ENCODE data around the gene RNASEH1.

GRCh38 chr2:3518496-3519254, 39.5 kb downstream of the RNASEH1 start:
- TF ChIP-seq ZZZ3 (IDR thresholded peaks at IDR 0.05; ENCODE audit: control insufficient read depth, insufficient read length, low read depth) (no peak), TBL1XR1 (IDR thresholded peaks at IDR 0.05; ENCODE audit: low read depth, low read length) (no peak), YY1 (IDR thresholded peaks at IDR 0.05; ENCODE audit: low read depth, low read length) (no peak), CTCF (IDR thresholded peaks at IDR 0.05 in 2 of 3, conservative IDR thresholded peaks at IDR 0.05 in 1 of 3; ENCODE audit: control insufficient read depth in 2 of 3, extremely low read depth in 1 of 3, insufficient read depth in 1 of 3, low read depth in 3 of 3, low read length in 3 of 3) (no peak), SP1 (IDR thresholded peaks at IDR 0.05; ENCODE audit: low read depth, low read length) (no peak), EP300 (IDR thresholded peaks at IDR 0.05; ENCODE audit: borderline replicate concordance in 1 of 2, control insufficient read depth in 1 of 2, low read depth in 2 of 2, low read length in 2 of 2) (no peak; a peak in 1 of 4 replicates), TCF7 (IDR thresholded peaks at IDR 0.05; ENCODE audit: borderline replicate concordance) (no peak)
- TF ChIP-seq, protein P1, sequence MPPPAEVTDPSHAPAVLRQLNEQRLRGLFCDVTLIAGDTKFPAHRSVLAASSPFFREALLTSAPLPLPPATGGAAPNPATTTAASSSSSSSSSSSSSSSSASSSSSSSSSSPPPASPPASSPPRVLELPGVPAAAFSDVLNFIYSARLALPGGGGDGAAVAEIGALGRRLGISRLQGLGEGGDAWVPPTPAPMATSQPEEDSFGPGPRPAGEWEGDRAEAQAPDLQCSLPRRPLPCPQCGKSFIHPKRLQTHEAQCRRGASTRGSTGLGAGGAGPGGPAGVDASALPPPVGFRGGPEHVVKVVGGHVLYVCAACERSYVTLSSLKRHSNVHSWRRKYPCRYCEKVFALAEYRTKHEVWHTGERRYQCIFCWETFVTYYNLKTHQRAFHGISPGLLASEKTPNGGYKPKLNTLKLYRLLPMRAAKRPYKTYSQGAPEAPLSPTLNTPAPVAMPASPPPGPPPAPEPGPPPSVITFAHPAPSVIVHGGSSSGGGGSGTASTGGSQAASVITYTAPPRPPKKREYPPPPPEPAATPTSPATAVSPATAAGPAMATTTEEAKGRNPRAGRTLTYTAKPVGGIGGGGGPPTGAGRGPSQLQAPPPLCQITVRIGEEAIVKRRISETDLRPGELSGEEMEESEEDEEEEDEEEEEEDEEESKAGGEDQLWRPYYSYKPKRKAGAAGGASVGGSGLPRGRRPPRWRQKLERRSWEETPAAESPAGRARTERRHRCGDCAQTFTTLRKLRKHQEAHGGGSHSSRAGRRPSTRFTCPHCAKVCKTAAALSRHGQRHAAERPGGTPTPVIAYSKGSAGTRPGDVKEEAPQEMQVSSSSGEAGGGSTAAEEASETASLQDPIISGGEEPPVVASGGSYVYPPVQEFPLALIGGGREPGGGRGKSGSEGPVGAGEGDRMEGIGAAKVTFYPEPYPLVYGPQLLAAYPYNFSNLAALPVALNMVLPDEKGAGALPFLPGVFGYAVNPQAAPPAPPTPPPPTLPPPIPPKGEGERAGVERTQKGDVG (CRISPR knock-in tag; IDR thresholded peaks at IDR 0.05), result no peak
